Measurements from ENCODE around the gene DRGX.

DRGX gene

GRCh38 chr10:49356944-49357343, 38.9 kb downstream of the DRGX start:
- FAIRE-seq, result no peak
- TF ChIP-seq POLR2A (IDR thresholded peaks at IDR 0.05; ENCODE audit: low read depth, low read length), result no peak
- DNase-seq (ENCODE audit: insufficient read length, low spot score), result no peak

DNA sequence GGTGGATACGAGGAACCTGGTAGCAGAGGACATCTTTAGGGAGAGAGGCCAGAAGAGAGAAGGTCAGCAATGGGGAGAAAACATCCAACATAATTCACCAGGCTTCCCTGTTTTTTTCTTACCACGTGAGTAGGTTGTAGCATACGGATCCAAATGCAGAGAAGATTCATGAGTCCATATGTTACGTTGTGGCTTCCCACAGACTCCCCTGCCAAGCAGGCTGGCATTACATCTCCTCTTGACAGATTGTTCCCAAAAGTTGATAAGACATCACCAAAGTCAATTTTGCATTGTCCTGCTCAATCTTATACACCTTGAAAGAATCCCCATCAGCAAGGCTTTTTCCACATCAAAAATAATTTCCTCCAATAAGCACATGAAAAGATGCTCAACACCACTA, 39.7 kb downstream of the DRGX start:
- DNase-seq (ENCODE audit: insufficient read length, low spot score) (no peak), FAIRE-seq (no peak)
- no peak for TF ChIP-seq POLR2A (IDR thresholded peaks at IDR 0.05; ENCODE audit: low read depth, low read length)

GRCh38 chr10:49355221-49355620, 40.7 kb downstream of the DRGX start:
- TF ChIP-seq POLR2A (IDR thresholded peaks at IDR 0.05; ENCODE audit: low read depth, low read length), result no peak
- no peak for FAIRE-seq
- DNase-seq (ENCODE audit: insufficient read length, low spot score), result no peak

- FAIRE-seq (no peak), DNase-seq (ENCODE audit: insufficient read length, low spot score) (no peak)
- TF ChIP-seq POLR2A (IDR thresholded peaks at IDR 0.05; ENCODE audit: low read depth, low read length), result no peak
Measured at GRCh38 chr10:49354593-49354992, 41.3 kb downstream of the DRGX start.

DNA sequence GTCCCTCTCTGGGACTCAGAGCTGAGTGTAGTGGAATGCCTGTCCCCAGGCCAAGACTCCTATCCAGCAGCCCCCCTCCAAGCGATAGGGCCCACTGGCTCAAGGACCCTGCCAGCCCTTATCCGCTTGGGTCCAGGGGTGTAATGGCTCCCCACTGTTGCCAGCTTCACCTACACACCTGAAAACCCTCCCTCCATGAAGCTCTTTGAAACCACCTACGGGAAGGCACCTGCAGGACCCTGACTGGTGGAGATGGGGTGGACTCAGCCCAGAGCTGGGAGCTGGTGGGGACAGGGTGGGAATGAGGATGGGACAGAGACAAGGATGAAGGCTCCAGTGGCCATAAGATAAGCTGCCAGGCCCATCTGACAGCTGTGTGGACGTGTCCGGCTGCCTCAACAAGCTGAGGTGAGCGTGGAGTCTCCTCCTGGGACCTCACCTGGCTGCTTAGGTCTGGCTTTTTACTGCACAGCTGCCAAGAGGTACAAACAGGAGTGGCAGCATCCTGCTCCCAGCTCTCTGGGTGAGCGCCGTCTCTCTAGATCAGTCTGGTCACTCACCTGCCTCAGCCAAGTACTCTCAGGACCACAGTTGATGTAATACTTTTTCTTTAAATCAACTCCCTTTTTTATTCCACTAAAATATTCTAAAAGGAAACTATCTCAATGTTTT, 41.9 kb downstream of the DRGX start:
- TF ChIP-seq POLR2A (IDR thresholded peaks at IDR 0.05; ENCODE audit: low read depth, low read length), result no peak
- DNase-seq (ENCODE audit: insufficient read length, low spot score) (no peak), FAIRE-seq (no peak)

DNA sequence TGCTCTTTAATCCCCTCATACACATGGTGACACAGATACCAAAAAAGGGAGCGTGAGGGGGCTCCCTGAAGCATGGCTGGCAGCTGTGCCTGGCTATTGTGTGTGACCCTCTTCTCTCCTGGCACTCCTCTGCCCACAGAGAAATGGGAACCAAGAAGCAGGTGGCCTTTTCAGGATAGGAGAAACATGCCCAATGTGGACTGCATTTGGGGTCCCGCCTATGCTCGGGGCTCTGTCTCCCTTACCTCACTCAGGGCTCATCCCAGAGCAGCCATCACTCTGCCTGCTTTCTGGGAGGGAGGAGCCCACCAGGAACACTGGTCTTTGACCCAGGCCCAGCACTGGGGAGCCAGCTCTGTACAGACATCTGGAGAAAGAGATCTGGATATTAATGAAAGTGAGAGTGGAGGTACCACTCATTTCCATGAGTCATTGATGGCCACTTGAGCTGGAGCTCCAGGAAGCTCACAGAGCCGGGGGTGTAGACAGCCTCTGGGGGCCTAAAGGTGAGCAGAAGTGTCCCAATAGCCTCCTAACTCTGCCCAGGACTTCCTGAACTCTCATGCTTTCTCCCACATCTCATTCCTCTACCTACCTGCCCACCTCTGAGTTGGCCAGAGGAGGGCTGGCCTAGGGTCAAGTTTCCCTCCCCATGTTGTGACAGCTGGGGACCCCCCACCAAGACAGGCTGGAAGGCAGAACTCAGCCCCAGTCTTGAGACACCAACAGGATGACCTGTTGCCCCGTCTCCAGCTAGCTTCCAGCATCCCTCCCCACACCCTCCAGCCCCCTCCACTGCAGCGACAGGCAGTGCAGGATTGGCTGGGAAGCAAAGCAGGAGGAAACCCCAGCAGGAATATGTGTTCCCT, 42.6 kb downstream of the DRGX start:
- TF ChIP-seq POLR2A (IDR thresholded peaks at IDR 0.05; ENCODE audit: low read depth, low read length), result no peak
- DNase-seq (ENCODE audit: insufficient read length, low spot score) (no peak), FAIRE-seq (no peak)

GRCh38 chr10:49352323-49352722, 43.6 kb downstream of the DRGX start:
- FAIRE-seq (no peak), DNase-seq (ENCODE audit: insufficient read length, low spot score) (no peak)
- no peak for TF ChIP-seq POLR2A (IDR thresholded peaks at IDR 0.05; ENCODE audit: low read depth, low read length)

GRCh38 chr10:49351669-49352068, 44.2 kb downstream of the DRGX start:
- FAIRE-seq (no peak), DNase-seq (ENCODE audit: insufficient read length, low spot score) (no peak)
- no peak for TF ChIP-seq POLR2A (IDR thresholded peaks at IDR 0.05; ENCODE audit: low read depth, low read length)

GRCh38 chr10:49350846-49351532, 44.9 kb downstream of the DRGX start:
- FAIRE-seq (no peak), DNase-seq (ENCODE audit: insufficient read length, low spot score) (no peak)
- TF ChIP-seq POLR2A (IDR thresholded peaks at IDR 0.05; ENCODE audit: low read depth, low read length), result no peak

DNA sequence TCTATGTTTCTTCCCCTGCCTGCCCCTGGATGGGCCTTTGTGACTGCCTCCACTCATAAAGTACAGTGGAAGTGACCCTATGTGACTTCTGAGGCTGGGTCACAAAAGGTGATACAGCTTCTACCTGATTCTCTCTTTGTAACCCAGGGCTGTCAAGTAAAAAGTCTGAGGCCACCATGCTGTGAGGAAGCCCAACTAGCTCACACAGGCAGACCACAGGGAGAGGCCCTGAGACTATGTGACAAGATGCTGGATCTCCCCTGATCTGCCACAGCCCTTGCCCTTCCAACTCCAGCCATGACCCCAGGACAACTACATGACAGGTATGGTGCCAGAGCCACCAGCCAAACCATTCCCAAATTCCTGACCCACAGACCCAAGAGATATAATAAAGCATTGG, 45.8 kb downstream of the DRGX start:
- FAIRE-seq (no peak), DNase-seq (ENCODE audit: insufficient read length, low spot score) (no peak)
- TF ChIP-seq POLR2A (IDR thresholded peaks at IDR 0.05; ENCODE audit: low read depth, low read length), result no peak

DNA sequence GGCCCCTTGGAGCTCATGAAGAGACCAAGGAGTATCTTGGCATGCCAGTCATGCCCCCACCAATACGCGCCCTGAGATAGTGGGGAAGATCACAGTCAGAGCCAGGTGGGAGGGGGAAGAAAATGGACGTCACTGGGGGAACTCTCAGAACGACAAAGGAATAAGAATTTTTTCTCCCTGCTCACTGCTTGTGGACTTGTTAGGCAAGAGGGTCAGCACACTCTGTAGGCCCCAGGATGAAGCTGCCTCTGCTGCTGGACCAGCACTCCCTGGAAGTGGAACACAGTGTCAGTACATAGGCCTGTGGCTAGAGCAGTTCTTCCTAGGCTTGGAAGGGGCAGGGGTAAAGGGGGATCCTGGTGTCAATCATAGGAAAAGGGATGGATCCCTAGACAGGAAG, 46.5 kb downstream of the DRGX start:
- TF ChIP-seq POLR2A (IDR thresholded peaks at IDR 0.05; ENCODE audit: low read depth, low read length), result no peak
- no peak for FAIRE-seq

GRCh38 chr10:49348593-49348992, 47.3 kb downstream of the DRGX start:
- DNase-seq (ENCODE audit: insufficient read length, low spot score) (no peak), FAIRE-seq (no peak)
- TF ChIP-seq POLR2A (IDR thresholded peaks at IDR 0.05; ENCODE audit: low read depth, low read length), result no peak

More for the DNA sequence above, 46.5 kb downstream of the DRGX start:
- no peak for DNase-seq (ENCODE audit: insufficient read length, low spot score)

DNA sequence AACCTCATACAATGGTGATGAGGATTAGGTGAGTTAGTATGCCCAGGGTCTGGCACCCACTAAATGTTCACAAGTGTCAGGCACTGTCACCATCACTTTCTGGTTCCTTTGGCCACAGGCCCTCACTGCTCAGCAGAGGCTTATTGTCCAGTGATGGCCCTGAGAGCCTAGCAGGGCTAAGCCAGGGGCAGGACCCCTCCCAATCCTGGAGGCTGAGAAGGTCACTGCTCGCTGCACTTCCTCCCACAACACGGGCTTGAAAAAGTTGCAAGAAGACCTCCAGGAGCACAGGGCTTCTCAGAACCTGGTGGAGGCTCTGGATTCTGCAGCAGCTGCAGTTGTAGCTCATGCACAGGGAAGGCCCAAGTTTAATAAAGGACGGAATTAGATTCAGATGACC, 48.1 kb downstream of the DRGX start:
- FAIRE-seq, result no peak

DNA sequence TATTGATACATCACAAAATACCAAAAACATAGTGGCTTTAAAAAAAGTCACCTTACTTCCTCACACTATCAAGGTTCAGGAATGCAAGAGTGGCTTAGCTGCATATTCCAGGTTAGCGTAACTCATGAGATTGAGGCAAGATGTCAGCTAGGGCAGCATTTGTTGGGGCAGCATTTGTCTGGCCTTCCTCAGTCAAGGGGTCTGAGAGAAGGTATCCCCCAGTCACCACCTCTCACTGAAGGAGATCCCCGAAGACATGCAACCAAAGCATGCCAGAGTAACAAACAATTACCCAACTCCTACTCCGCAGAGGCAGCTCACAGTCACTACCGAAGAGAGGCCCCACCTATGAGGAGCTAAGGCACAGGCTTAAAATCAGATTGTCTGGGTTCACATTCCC, 48.5 kb downstream of the DRGX start:
- DNase-seq (ENCODE audit: insufficient read length, low spot score) (no peak), FAIRE-seq (no peak)
- TF ChIP-seq POLR2A (IDR thresholded peaks at IDR 0.05; ENCODE audit: low read depth, low read length), result no peak

More for the DNA sequence above, 48.1 kb downstream of the DRGX start:
- no peak for DNase-seq (ENCODE audit: insufficient read length, low spot score)
- TF ChIP-seq POLR2A (IDR thresholded peaks at IDR 0.05; ENCODE audit: low read depth, low read length), result no peak

All from H54 (cell line).